K562 (cell line): ENCODE measurements around the gene PLAGL1.

Experiments
- BRCA1 ChIP-seq, 2 experiments: fragments of 450-650 bp in 1 of 2; sonication (generic) in 1 of 2; formaldehyde crosslinking in 1 of 2; IDR thresholded peaks; 2 replicates each; pipeline versions ENCODE4 v1.5.0 to v1.6.1; 2017 to 2020; ENCODE audit warnings: mild to moderate bottlenecking in 1 of 2, missing genetic modification reagents in 1 of 2
- HSF4 ChIP-seq: fragments of 250-450 bp; sonication (Bioruptor Pico); IDR thresholded peaks from 2 replicates; pipeline ENCODE4 v2.1.2; 2022; ENCODE audit warnings: mild to moderate bottlenecking, moderate library complexity, borderline replicate concordance
- NCOA2 ChIP-seq, 2 experiments: fragments of 450-650 bp; IDR thresholded peaks; 2 replicates each; pipeline ENCODE4 v1.6.1; 2018; ENCODE audit warnings: mild to moderate bottlenecking in 2 of 2, moderate library complexity in 1 of 2; ENCODE audit not compliant: partially characterized antibody in 2 of 2
- POLR2A ChIP-seq: fragments of 450-650 bp; conservative IDR thresholded peaks from 2 replicates; pipeline ENCODE4 v1.6.1; 2016
- ZSCAN29 ChIP-seq: fragments of 450-650 bp; IDR thresholded peaks from 2 replicates; pipeline ENCODE4 v1.6.1; 2017
- TF ChIP-seq, protein P1 (sequence below): sonication (generic); formaldehyde crosslinking; IDR thresholded peaks from 2 replicates; pipeline ENCODE4 v1.8.0; 2023; ENCODE audit warnings: missing genetic modification reagents, mild to moderate bottlenecking, borderline replicate concordance

- TF ChIP-seq NCOA2 (IDR thresholded peaks at IDR 0.05; ENCODE audit: partially characterized antibody in 2 of 2) (no peak), ZSCAN29 (no peak), POLR2A (no peak), BRCA1 (IDR thresholded peaks at IDR 0.05) (no peak), BRCA1 (CRISPR knock-in tag; IDR thresholded peaks at IDR 0.05) (no peak), HSF4 (no peak)
- TF ChIP-seq, protein P1, sequence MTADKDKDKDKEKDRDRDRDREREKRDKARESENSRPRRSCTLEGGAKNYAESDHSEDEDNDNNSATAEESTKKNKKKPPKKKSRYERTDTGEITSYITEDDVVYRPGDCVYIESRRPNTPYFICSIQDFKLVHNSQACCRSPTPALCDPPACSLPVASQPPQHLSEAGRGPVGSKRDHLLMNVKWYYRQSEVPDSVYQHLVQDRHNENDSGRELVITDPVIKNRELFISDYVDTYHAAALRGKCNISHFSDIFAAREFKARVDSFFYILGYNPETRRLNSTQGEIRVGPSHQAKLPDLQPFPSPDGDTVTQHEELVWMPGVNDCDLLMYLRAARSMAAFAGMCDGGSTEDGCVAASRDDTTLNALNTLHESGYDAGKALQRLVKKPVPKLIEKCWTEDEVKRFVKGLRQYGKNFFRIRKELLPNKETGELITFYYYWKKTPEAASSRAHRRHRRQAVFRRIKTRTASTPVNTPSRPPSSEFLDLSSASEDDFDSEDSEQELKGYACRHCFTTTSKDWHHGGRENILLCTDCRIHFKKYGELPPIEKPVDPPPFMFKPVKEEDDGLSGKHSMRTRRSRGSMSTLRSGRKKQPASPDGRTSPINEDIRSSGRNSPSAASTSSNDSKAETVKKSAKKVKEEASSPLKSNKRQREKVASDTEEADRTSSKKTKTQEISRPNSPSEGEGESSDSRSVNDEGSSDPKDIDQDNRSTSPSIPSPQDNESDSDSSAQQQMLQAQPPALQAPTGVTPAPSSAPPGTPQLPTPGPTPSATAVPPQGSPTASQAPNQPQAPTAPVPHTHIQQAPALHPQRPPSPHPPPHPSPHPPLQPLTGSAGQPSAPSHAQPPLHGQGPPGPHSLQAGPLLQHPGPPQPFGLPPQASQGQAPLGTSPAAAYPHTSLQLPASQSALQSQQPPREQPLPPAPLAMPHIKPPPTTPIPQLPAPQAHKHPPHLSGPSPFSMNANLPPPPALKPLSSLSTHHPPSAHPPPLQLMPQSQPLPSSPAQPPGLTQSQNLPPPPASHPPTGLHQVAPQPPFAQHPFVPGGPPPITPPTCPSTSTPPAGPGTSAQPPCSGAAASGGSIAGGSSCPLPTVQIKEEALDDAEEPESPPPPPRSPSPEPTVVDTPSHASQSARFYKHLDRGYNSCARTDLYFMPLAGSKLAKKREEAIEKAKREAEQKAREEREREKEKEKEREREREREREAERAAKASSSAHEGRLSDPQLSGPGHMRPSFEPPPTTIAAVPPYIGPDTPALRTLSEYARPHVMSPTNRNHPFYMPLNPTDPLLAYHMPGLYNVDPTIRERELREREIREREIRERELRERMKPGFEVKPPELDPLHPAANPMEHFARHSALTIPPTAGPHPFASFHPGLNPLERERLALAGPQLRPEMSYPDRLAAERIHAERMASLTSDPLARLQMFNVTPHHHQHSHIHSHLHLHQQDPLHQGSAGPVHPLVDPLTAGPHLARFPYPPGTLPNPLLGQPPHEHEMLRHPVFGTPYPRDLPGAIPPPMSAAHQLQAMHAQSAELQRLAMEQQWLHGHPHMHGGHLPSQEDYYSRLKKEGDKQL: no peak
Measured at GRCh38 chr6:143998686-143999085, 9.4 kb downstream of the PLAGL1 start.
